Body of pancreas (tissue), 4 donors: ENCODE measurements around the gene RGS1. TPM values are rescaled to one million over a fixed set of nuclear protein-coding genes. Genes with fewer than 3 reads are reported as not detected.
"Not testable (repeated sequence)": the region's sequence is repeated elsewhere in the genome, so short reads cannot be mapped to it uniquely, and the experiment has no call there.

Experiments
- ATAC-seq: fragments of 150-250 bp; one replicate; pipeline ENCODE4 v1.9.1; 2016
- DNase-seq, 4 donors: peaks; one replicate each; pipeline ENCODE4 v3.0.0-alpha.2; 2019
- H3K27ac ChIP-seq, 4 donors: fragments of 200-600 bp; sonication (generic); 1 replicate in 3 of 4; 2 replicates in 1 of 4; pipeline versions ENCODE4 v1.5.1 to v1.6.1; 2016 to 2019; ENCODE audit warnings: mild to moderate bottlenecking in 1 of 4, mixed read lengths in 1 of 4, moderate library complexity in 1 of 4
- H3K27me3 ChIP-seq, 2 donors: fragments of 200-600 bp; sonication (generic); one replicate each; pipeline ENCODE4 v1.6.0; 2016; ENCODE audit warnings: mild to moderate bottlenecking in 1 of 2
- H3K36me3 ChIP-seq, 2 donors: fragments of 200-600 bp; sonication (generic); replicated peaks in 1 of 2; 2 replicates each; pipeline ENCODE4 v1.5.1; 2016; ENCODE audit warnings: low read depth in 2 of 2; ENCODE audit not compliant: insufficient read depth in 1 of 2
- H3K4me1 ChIP-seq: fragments of 200-600 bp; sonication (generic); one replicate; pipeline ENCODE4 v1.6.0; 2016
- H3K4me3 ChIP-seq, 2 donors: fragments of 200-600 bp; sonication (generic); 1 replicate in 1 of 2; 2 replicates in 1 of 2; pipeline ENCODE4 v1.5.1; 2016 to 2019
- H3K9me3 ChIP-seq, 3 donors: fragments of 200-600 bp; sonication (generic); 1 replicate in 2 of 3; 2 replicates in 1 of 3; pipeline ENCODE4 v1.5.1; 2016
- CTCF ChIP-seq, 7 experiments: fragments of 450-650 bp in 4 of 7; fragments of 200-600 bp in 3 of 7; sonication (generic) in 3 of 7; IDR thresholded peaks; one replicate each; pipeline ENCODE4 v1.5.1; 2016 to 2019; ENCODE audit warnings: antibody characterized with exemption in 7 of 7
- POLR2A ChIP-seq, 3 donors: fragments of 450-650 bp; IDR thresholded peaks; one replicate each; pipeline ENCODE4 v1.6.1; 2016; ENCODE audit warnings: antibody characterized with exemption in 3 of 3, mild to moderate bottlenecking in 2 of 3
- WGBS, 2 donors: methylation state at CpG; one replicate each; pipeline ENCODE4 v1.1.5; 2017; 5-methylcytosine and 5-hydroxymethylcytosine counted together
- intact Hi-C: fragments of 100-400 bp; cut with DNase I; formaldehyde crosslinking; loops from one replicate; pipeline ENCODE4 v1.15.1; 2023
- total RNA-seq, 2 donors: library from RNA; depleted of rRNA; stranded (reverse); fragments of >200 nt; gene quantifications; one replicate each; pipeline ENCODE4 v1.1.0, GENCODE V29; 2016

RGS1 gene
- total RNA-seq, 2 donors from 2014 or later, result 0.99 to 10.4 TPM

- Histone ChIP-seq H3K27ac (peak overlapping the region in 1 of 4 donors; percentile 43), H3K27me3 (no peaks in the 10 kb centered on the region), H3K4me1 (peaks cover 13% of the 10 kb centered on the region), H3K36me3 (no peaks in the 10 kb centered on the region), H3K9me3 (no peaks in the 10 kb centered on the region), H3K4me3 (no peak overlapping the region)
- no peak for TF ChIP-seq CTCF (IDR thresholded peaks at IDR 0.05)
- TF ChIP-seq POLR2A (IDR thresholded peaks at IDR 0.05), result no peak
- 84 to 90% methylated on average over 1 of the region's 1 CpG for whole genome bisulfite sequencing, 2 donors
- DNase-seq (no peak), ATAC-seq (no peak)
- intact Hi-C loops, result no loop called here
Observed at GRCh38 chr1:192529811-192530210, 45.8 kb upstream of the RGS1 start.

GRCh38 chr1:192530254-192530653 lies 45.3 kb upstream of the RGS1 start:
- Histone ChIP-seq H3K27ac (peak overlapping the region in 1 of 4 donors; percentile 43), H3K27me3 (no peaks in the 10 kb centered on the region), H3K4me3 (no peak overlapping the region), H3K4me1 (peaks cover 14% of the 10 kb centered on the region), H3K36me3 (no peaks in the 10 kb centered on the region), H3K9me3 (no peaks in the 10 kb centered on the region)
- 43 to 51% methylated on average over 2 of the region's 2 CpGs for WGBS, 2 donors
- intact Hi-C loops, result no loop called here
- DNase-seq (no peak), ATAC-seq (no peak)
- TF ChIP-seq POLR2A (IDR thresholded peaks at IDR 0.05) (peak in 1 of 3 donors; percentile 30), CTCF (IDR thresholded peaks at IDR 0.05) (no peak)

- WGBS, 2 donors, result 72 to 86% methylated on average over 6 of the region's 6 CpGs
- DNase-seq (peak in 3 of 4 donors; percentile 24 to 66 (median 33)), ATAC-seq (peak; percentile 15)
- Histone ChIP-seq H3K4me1 (peaks cover 14% of the 10 kb centered on the region), H3K27ac (peak overlapping the region in 1 of 4 donors; percentile 43)
- H3K4me3 ChIP-seq, intact Hi-C loops, H3K27me3 ChIP-seq, H3K9me3 ChIP-seq, H3K36me3 ChIP-seq: not testable (repeated sequence)
Observed at GRCh38 chr1:192531037-192531703, 44.4 kb upstream of the RGS1 start.

GRCh38 chr1:192534666-192535065 lies 40.9 kb upstream of the RGS1 start:
- no peak for TF ChIP-seq CTCF (IDR thresholded peaks at IDR 0.05)
- no peak for TF ChIP-seq POLR2A (IDR thresholded peaks at IDR 0.05)
- H3K4me1 ChIP-seq, result peaks cover 18% of the 10 kb centered on the region
- no peak overlapping the region for H3K27ac ChIP-seq
- no peak overlapping the region for H3K4me3 ChIP-seq
- 29 to 32% methylated on average over 2 of the region's 2 CpGs for WGBS, 2 donors
- peak; percentile 16 for ATAC-seq
- DNase-seq, result no peak
- no peaks in the 10 kb centered on the region for H3K27me3 ChIP-seq
- no peaks in the 10 kb centered on the region for H3K36me3 ChIP-seq
- H3K9me3 ChIP-seq, result no peaks in the 10 kb centered on the region
- intact Hi-C loops, result no loop called here

- WGBS, 2 donors, result 54 to 64% methylated on average over 3 of the region's 3 CpGs
- DNase-seq (no peak), ATAC-seq (no peak)
- H3K4me1 ChIP-seq, result peaks cover 22% of the 10 kb centered on the region
- TF ChIP-seq CTCF (IDR thresholded peaks at IDR 0.05), result no peak
- TF ChIP-seq POLR2A (IDR thresholded peaks at IDR 0.05), result no peak
- H3K27ac ChIP-seq, result no peak overlapping the region
- no peaks in the 10 kb centered on the region for H3K27me3 ChIP-seq
- H3K9me3 ChIP-seq, result no peaks in the 10 kb centered on the region
- intact Hi-C loops, result no loop called here
- H3K36me3 ChIP-seq, result no peaks in the 10 kb centered on the region
- no peak overlapping the region for H3K4me3 ChIP-seq
Observed at GRCh38 chr1:192535916-192536664, 39.5 kb upstream of the RGS1 start.
